ENCODE results near the gene ZBTB7A.

Gene ZBTB7A

DNA sequence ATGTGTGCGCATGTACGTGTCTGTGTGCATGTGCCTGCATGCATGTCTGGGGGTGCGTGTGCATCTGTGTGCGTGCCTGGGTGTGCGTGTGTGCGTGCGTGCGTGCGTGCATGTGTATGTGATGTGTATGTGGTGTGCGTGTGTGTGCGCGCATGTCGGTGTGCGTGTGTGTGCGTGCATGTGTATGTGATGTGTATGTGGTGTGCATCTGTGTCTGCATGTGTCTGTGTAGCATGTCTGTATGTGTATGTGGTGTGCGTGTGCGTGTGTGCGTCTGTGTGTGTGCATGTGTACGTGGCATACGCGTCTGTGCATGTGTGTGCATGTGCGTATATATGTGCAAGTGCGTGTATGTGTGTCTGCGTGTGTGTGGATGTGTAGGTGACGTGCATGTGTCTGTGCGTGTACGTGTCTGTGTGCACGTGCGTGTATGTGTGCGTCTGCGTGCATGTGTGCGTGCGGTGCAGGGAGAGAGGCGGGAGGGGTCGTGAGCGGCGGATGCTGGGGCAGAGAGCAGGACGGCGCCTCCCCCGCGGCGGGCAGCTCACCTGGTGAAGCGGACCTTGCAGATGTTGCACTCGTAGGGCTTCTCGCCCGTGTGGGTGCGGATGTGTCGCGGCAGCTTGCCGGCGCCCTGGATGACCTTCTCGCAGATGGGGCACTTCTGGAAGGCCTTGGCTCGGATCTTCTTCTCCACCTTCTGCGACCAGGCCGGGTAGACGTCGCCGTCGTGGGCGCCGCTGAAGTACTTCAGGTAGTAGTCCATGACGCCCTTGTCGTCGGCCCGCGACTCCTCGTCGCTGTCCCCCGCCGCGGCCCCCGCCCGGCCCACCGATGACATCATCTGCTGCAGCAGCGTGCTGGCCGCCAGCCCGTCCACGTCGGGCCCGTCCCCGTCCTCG lies 13.0 kb downstream of the ZBTB7A start:
- DNase-seq (ENCODE audit: low spot score), result no peak
- in situ Hi-C loops (cut with MboI; ENCODE audit: low sequenced_read_pairs, unreplicated experiment), result no loop called here
- TF ChIP-seq, protein P1, sequence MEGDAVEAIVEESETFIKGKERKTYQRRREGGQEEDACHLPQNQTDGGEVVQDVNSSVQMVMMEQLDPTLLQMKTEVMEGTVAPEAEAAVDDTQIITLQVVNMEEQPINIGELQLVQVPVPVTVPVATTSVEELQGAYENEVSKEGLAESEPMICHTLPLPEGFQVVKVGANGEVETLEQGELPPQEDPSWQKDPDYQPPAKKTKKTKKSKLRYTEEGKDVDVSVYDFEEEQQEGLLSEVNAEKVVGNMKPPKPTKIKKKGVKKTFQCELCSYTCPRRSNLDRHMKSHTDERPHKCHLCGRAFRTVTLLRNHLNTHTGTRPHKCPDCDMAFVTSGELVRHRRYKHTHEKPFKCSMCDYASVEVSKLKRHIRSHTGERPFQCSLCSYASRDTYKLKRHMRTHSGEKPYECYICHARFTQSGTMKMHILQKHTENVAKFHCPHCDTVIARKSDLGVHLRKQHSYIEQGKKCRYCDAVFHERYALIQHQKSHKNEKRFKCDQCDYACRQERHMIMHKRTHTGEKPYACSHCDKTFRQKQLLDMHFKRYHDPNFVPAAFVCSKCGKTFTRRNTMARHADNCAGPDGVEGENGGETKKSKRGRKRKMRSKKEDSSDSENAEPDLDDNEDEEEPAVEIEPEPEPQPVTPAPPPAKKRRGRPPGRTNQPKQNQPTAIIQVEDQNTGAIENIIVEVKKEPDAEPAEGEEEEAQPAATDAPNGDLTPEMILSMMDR (IDR thresholded peaks at IDR 0.05; ENCODE audit: borderline replicate concordance, control extremely low read depth, extremely low read depth, insufficient read depth, missing control alignments), result no peak

DNA sequence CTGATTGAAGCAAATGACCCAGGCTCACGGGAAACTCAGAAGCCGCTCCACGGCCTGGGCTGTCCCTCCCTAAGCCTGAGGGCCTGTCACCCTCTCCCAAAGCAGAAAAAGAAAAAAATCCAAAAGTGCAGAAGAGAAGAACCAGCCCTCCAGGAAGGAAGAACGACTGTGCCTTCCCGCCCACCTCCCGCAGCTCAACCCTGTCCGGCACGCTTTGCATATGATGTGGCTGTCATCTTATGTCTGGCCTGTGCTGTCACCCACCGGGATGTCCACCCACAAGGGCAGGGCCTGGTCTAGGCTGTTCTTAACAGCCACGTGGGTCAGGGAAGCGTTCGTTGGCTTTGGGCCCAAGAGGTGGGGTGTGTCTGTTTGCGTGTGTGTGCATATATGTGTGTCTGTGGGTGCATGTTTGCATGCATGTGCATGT lies 13.7 kb downstream of the ZBTB7A start:
- no peak for DNase-seq (ENCODE audit: low spot score)
- TF ChIP-seq, protein P1 (IDR thresholded peaks at IDR 0.05; ENCODE audit: borderline replicate concordance, control extremely low read depth, extremely low read depth, insufficient read depth, missing control alignments), result no peak

DNA sequence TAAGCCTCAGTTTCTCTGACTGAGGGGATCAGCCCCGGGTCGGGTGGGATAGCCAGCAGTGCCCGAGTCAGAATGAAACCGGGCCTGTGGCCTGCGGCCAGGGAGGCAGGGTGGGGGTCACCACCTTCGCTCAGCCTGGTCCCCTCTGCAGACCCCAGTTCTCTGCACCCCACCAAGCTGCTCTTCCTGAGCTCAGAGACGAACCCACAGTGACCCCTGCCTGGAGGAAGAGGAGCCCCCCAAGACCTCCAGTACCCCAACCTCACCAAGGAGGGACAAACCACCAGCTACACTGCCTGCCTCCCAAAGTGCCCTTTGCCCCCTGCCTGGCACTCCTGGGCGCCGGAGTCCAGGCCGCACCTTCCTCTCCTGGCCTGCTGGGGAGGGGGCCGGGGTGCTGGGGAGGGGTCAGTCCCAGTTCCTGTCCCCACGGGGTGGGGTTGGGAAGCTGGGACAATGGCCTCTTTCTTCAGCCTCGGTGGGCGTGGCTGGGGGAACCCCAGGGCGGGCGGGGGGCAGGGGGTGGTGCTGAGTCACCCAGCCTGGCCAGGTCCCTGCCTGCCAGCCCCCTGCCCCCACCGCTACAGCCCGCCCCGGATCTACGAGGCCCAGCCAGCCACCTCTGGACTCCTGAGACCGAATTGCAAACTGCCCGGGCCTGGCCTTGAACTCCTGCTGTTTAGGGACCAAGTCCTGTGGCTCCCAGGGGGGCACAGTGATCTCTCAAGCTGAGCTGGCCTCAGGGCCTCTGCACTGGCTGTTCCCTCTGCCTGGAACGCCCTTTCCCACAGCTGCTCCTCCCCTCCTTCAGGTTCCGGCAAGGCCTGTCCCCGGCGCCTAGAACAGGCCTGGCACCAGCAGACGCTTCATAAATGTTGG lies 14.3 kb downstream of the ZBTB7A start:
- no peak for DNase-seq (ENCODE audit: low spot score)
- TF ChIP-seq, protein P1 (IDR thresholded peaks at IDR 0.05; ENCODE audit: borderline replicate concordance, control extremely low read depth, extremely low read depth, insufficient read depth, missing control alignments), result no peak
- in situ Hi-C loops (cut with MboI; ENCODE audit: low sequenced_read_pairs, unreplicated experiment), result no loop called here

More for the DNA sequence above, 13.7 kb downstream of the ZBTB7A start:
- in situ Hi-C loops (cut with MboI; ENCODE audit: low sequenced_read_pairs, unreplicated experiment), result no loop called here

DNA sequence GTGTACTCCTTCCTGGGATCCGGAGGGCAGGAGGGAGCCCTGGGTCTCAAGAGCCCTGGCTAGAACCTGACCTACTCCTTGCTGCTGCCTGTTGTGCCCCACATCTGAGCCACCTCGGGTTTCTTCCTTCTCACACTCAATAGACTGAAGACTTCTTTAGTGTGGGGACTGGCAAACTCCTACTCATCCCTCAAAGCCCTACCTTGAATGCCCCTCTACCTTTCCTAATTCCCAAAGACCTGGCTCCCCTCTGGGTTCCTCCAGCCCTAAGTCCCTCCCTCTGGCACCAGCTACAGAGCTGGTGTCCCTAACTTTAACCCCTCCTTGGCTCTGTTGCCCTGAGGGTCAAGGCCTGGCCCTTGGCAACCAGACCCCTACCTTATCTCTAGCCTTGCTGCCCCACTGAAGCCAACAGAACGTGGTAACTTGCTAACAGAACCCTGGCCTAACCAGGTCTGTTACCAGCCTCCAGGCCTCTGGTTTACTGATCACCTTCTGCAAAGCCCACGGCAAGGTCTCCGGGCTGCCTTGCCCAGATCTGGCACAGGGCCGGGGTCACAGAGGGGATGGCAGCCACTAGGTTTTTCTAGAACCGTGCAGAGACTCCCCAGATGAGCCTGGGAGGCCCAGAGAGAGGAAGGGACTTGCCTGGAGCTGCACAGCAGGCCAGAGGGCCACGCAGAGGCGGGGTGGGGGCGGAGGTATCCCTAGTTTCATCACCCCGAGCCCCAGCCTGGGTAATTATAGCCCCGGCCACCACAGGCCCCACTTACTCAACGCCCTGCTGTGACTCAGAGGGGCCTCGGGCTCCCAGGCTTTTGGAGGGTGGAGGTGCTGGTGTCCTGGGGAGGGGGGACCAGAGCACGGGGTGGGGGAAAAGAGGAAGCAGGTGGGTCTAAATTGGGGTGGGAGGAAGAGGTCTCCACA lies 15.3 kb downstream of the ZBTB7A start:
- no peak for DNase-seq (ENCODE audit: low spot score)
- in situ Hi-C loops (cut with MboI; ENCODE audit: low sequenced_read_pairs, unreplicated experiment), result no loop called here
- TF ChIP-seq, protein P1 (IDR thresholded peaks at IDR 0.05; ENCODE audit: borderline replicate concordance, control extremely low read depth, extremely low read depth, insufficient read depth, missing control alignments), result no peak

- in situ Hi-C loops (cut with MboI; ENCODE audit: low sequenced_read_pairs, unreplicated experiment), result no loop called here
- no peak for DNase-seq (ENCODE audit: low spot score)
Measured at GRCh38 chr19:4049432-4049831, 17.3 kb downstream of the ZBTB7A start.

More at GRCh38 chr19:4049432-4049831, 17.3 kb downstream of the ZBTB7A start:
- TF ChIP-seq, protein P1 (IDR thresholded peaks at IDR 0.05; ENCODE audit: borderline replicate concordance, control extremely low read depth, extremely low read depth, insufficient read depth, missing control alignments), result no peak

Data from GM13976 (cell line).